Renal cortical epithelial cell (primary cell): ENCODE results near the gene ZNF346. TPM values are rescaled to one million over a fixed set of nuclear protein-coding genes. Genes with fewer than 3 reads are reported as not detected.
A peak's percentile ranks its signal among the peaks of the same experiment; 100 is the strongest.

ENCODE experiments used
- DNase-seq: peaks from one replicate; pipeline ENCODE4 v3.0.0-alpha.2; 2011; ENCODE audit warnings: low read depth
- total RNA-seq: library from RNA; depleted of rRNA; stranded (reverse); fragments of >200 nt; gene quantifications from 2 replicates; pipeline ENCODE4 v1.2.3, GENCODE V29; 2014

ZNF346 gene
- total RNA-seq, 1 donor from 2014 or later, result 23.8 TPM

GRCh38 chr5:177094224-177095087, 72.0 kb downstream of the ZNF346 start:
- peak; percentile 59 for DNase-seq

- no peak for DNase-seq
Measured at GRCh38 chr5:177095088-177095669, 72.7 kb downstream of the ZNF346 start.

GRCh38 chr5:177096162-177097015, 73.9 kb downstream of the ZNF346 start:
- DNase-seq, result no peak

GRCh38 chr5:177097016-177097985, 74.8 kb downstream of the ZNF346 start:
- no peak for DNase-seq

- no peak for DNase-seq
Measured at GRCh38 chr5:177098120-177098469, 75.6 kb downstream of the ZNF346 start.

GRCh38 chr5:177098470-177099141, 76.1 kb downstream of the ZNF346 start:
- DNase-seq, result peak; percentile 7

GRCh38 chr5:177099422-177100093, 77.1 kb downstream of the ZNF346 start:
- no peak for DNase-seq

GRCh38 chr5:177100714-177101121, 78.2 kb downstream of the ZNF346 start:
- no peak for DNase-seq

GRCh38 chr5:177103523-177104253, 81.2 kb downstream of the ZNF346 start:
- DNase-seq, result no peak

- DNase-seq, result no peak
Measured at GRCh38 chr5:177105691-177106476, 83.4 kb downstream of the ZNF346 start.

- no peak for DNase-seq
Measured at GRCh38 chr5:177107159-177107558, 84.7 kb downstream of the ZNF346 start.

- no peak for DNase-seq
Measured at GRCh38 chr5:177109810-177110209, 87.3 kb downstream of the ZNF346 start.

- DNase-seq, result peak; percentile 24
Measured at GRCh38 chr5:177111720-177112394, 89.4 kb downstream of the ZNF346 start.

GRCh38 chr5:177112589-177113220, 90.2 kb downstream of the ZNF346 start:
- DNase-seq, result no peak

GRCh38 chr5:177113566-177114424, 91.3 kb downstream of the ZNF346 start:
- peak; percentile 65 for DNase-seq

- peak; percentile 55 for DNase-seq
Measured at GRCh38 chr5:177116631-177117373, 94.3 kb downstream of the ZNF346 start.
